Anterior cingulate cortex (tissue), 58 donors: Measurements from ENCODE around the gene FAT3.

Experiments
- DNase-seq, 58 donors: peaks; one replicate each; lab custom pipeline; 2025; lab: John Stamatoyannopoulos, UW

Gene FAT3

GRCh38 chr11:92224407-92225124 lies at the start of gene FAT3:
Gene FAT3 (plus strand): TSS chr11:92224818. CDS start chr11:92352113, 127,295 bp downstream.
- DNase-seq = peak in 43 of 58 donors; percentile 15 to 84 (median 57)

- DNase-seq = no peak
Measured at GRCh38 chr11:92179017-92179670, 45.5 kb upstream of the FAT3 start.

- no peak for DNase-seq
Measured at GRCh38 chr11:92180226-92180625, 44.4 kb upstream of the FAT3 start.

- DNase-seq = peak in 3 of 58 donors; percentile 2 to 21 (median 9)
Measured at GRCh38 chr11:92180664-92181251, 43.9 kb upstream of the FAT3 start.

- DNase-seq = no peak
Measured at GRCh38 chr11:92190535-92191206, 33.9 kb upstream of the FAT3 start.

- DNase-seq = no peak
Measured at GRCh38 chr11:92192141-92192540, 32.5 kb upstream of the FAT3 start.

- DNase-seq = no peak
Measured at GRCh38 chr11:92198268-92198667, 26.4 kb upstream of the FAT3 start.

GRCh38 chr11:92199991-92200390 lies 24.6 kb upstream of the FAT3 start:
- no peak for DNase-seq

GRCh38 chr11:92204731-92205130 lies 19.9 kb upstream of the FAT3 start:
- no peak for DNase-seq

GRCh38 chr11:92206441-92206840 lies 18.2 kb upstream of the FAT3 start:
- DNase-seq = no peak

- peak in 20 of 58 donors; percentile 2 to 37 (median 17) for DNase-seq
Measured at GRCh38 chr11:92211576-92212167, 12.9 kb upstream of the FAT3 start.

GRCh38 chr11:92212530-92212929 lies 12.1 kb upstream of the FAT3 start:
- no peak for DNase-seq

- DNase-seq = no peak
Measured at GRCh38 chr11:92216789-92217188, 7.8 kb upstream of the FAT3 start.

GRCh38 chr11:92219476-92219875 lies 5.1 kb upstream of the FAT3 start:
- no peak for DNase-seq

- no peak for DNase-seq
Measured at GRCh38 chr11:92222701-92223100, 1.9 kb upstream of the FAT3 start.

GRCh38 chr11:92224054-92224406 lies 588 bp upstream of the FAT3 start:
- no peak for DNase-seq

- DNase-seq = peak in 11 of 58 donors; percentile 9 to 66 (median 48)
Measured at GRCh38 chr11:92225125-92225567, 528 bp downstream of the FAT3 start.

- DNase-seq = peak in 47 of 58 donors; percentile 9 to 84 (median 52)
Measured at GRCh38 chr11:92225568-92226330, 1.1 kb downstream of the FAT3 start.

- DNase-seq = peak in 40 of 58 donors; percentile 9 to 82 (median 46)
Measured at GRCh38 chr11:92226331-92227229, 2.0 kb downstream of the FAT3 start.
